Measurements from ENCODE around the gene FCRL6. TPM values are rescaled to one million over a fixed set of nuclear protein-coding genes. Genes with fewer than 3 reads are reported as not detected.
A peak's percentile ranks its signal among the peaks of the same experiment; 100 is the strongest.

Gene FCRL6
- polyA plus RNA-seq, 1 donor (not counting 4 experiments of a cell fraction or from before 2014, with no cell fraction given), result not detected

- FAIRE-seq, result peak; percentile 9
- TF ChIP-seq CTCF (optimal IDR thresholded peaks at IDR 0.05 in 1 of 3, IDR thresholded peaks at IDR 0.05 in 1 of 3, conservative IDR thresholded peaks at IDR 0.05 in 1 of 3; ENCODE audit: extremely low read depth in 1 of 3, insufficient read depth in 2 of 3, low read length in 3 of 3) (no peak), EZH2 (IDR thresholded peaks at IDR 0.05; ENCODE audit: low read length) (no peak)
- no peak for DNase-seq (ENCODE audit: low read depth, low spot score)
- Histone ChIP-seq H3K9me1 (ENCODE audit: control insufficient read depth, extremely low read depth, insufficient read depth, low read length) (no peaks in the 10 kb centered on the region), H2AFZ (ENCODE audit: control insufficient read depth, low read length) (no peak overlapping the region), H3K36me3 (ENCODE audit: control insufficient read depth in 2 of 2, extremely low read depth in 1 of 2, insufficient read depth in 2 of 2, low read length in 2 of 2) (no peaks in the 10 kb centered on the region), H3K79me2 (ENCODE audit: control insufficient read depth, insufficient read depth, low read length) (no peaks in the 10 kb centered on the region), H4K20me1 (ENCODE audit: control insufficient read depth, extremely low read depth, insufficient read depth, low read length) (no peaks in the 10 kb centered on the region), H3K9me3 (ENCODE audit: control insufficient read depth, low read depth, low read length) (no peaks in the 10 kb centered on the region), H3K4me3 (ENCODE audit: control insufficient read depth in 2 of 3, extremely low read depth in 1 of 3, insufficient read depth in 2 of 3, low read depth in 1 of 3, low read length in 3 of 3) (no peak overlapping the region), H3K27me3 (ENCODE audit: control insufficient read depth, extremely low read depth, insufficient read depth, low read length) (no peaks in the 10 kb centered on the region), H3K4me1 (ENCODE audit: control insufficient read depth, extremely low read depth, insufficient read depth, low read length) (no peaks in the 10 kb centered on the region), H3K27ac (ENCODE audit: control insufficient read depth, insufficient read depth, low read length) (no peak overlapping the region), H3K9ac (ENCODE audit: control insufficient read depth, extremely low read depth, insufficient read depth, low read length) (no peak overlapping the region), H3K4me2 (ENCODE audit: control insufficient read depth, extremely low read depth, insufficient read depth, low read depth, low read length) (no peak overlapping the region)
- dilution Hi-C loops (cut with MboI; ENCODE audit: extremely low pct_ligation_motif_present, low sequenced_read_pairs), result no loop called here
These were observed 2.8 kb downstream of the FCRL6 start for GRCh38 chr1:159804924-159805323.

- dilution Hi-C loops (cut with MboI; ENCODE audit: extremely low pct_ligation_motif_present, low sequenced_read_pairs), result no loop called here
- Histone ChIP-seq H3K4me1 (ENCODE audit: control insufficient read depth, extremely low read depth, insufficient read depth, low read length) (no peaks in the 10 kb centered on the region), H3K27ac (ENCODE audit: control insufficient read depth, insufficient read depth, low read length) (no peak overlapping the region), H3K9me3 (ENCODE audit: control insufficient read depth, low read depth, low read length) (no peaks in the 10 kb centered on the region), H3K79me2 (ENCODE audit: control insufficient read depth, insufficient read depth, low read length) (no peaks in the 10 kb centered on the region), H2AFZ (ENCODE audit: control insufficient read depth, low read length) (no peak overlapping the region), H3K4me3 (ENCODE audit: control insufficient read depth in 2 of 3, extremely low read depth in 1 of 3, insufficient read depth in 2 of 3, low read depth in 1 of 3, low read length in 3 of 3) (no peak overlapping the region), H3K4me2 (ENCODE audit: control insufficient read depth, extremely low read depth, insufficient read depth, low read depth, low read length) (no peak overlapping the region), H3K9ac (ENCODE audit: control insufficient read depth, extremely low read depth, insufficient read depth, low read length) (no peak overlapping the region), H3K27me3 (ENCODE audit: control insufficient read depth, extremely low read depth, insufficient read depth, low read length) (peaks cover 5% of the 10 kb centered on the region), H3K36me3 (ENCODE audit: control insufficient read depth in 2 of 2, extremely low read depth in 1 of 2, insufficient read depth in 2 of 2, low read length in 2 of 2) (no peaks in the 10 kb centered on the region), H3K9me1 (ENCODE audit: control insufficient read depth, extremely low read depth, insufficient read depth, low read length) (no peaks in the 10 kb centered on the region), H4K20me1 (ENCODE audit: control insufficient read depth, extremely low read depth, insufficient read depth, low read length) (no peaks in the 10 kb centered on the region)
- TF ChIP-seq EZH2 (IDR thresholded peaks at IDR 0.05; ENCODE audit: low read length), result no peak
- no peak for TF ChIP-seq CTCF (optimal IDR thresholded peaks at IDR 0.05 in 1 of 3, IDR thresholded peaks at IDR 0.05 in 1 of 3, conservative IDR thresholded peaks at IDR 0.05 in 1 of 3; ENCODE audit: extremely low read depth in 1 of 3, insufficient read depth in 2 of 3, low read length in 3 of 3)
- no peak for DNase-seq (ENCODE audit: low read depth, low spot score)
- no peak for FAIRE-seq
These were observed 13.8 kb downstream of the FCRL6 start for GRCh38 chr1:159815926-159816325.
